Vagina (tissue), 2 donors: ENCODE data around the gene PCDHGC3.

ENCODE experiments used
- CTCF ChIP-seq, 3 experiments: fragments of 450-650 bp in 2 of 3; fragments of 200-600 bp in 1 of 3; sonication (generic) in 1 of 3; IDR thresholded peaks; one replicate each; pipeline ENCODE4 v1.5.1; 2017 to 2019; ENCODE audit warnings: antibody characterized with exemption in 3 of 3, mild to moderate bottlenecking in 2 of 3, moderate library complexity in 2 of 3
- POLR2A ChIP-seq, 2 donors: fragments of 450-650 bp; IDR thresholded peaks; one replicate each; pipeline ENCODE4 v1.6.1; 2017; ENCODE audit warnings: antibody characterized with exemption in 2 of 2, mild to moderate bottlenecking in 2 of 2, moderate library complexity in 2 of 2
- POLR2AphosphoS5 ChIP-seq, 2 donors: sonication (generic); formaldehyde crosslinking; IDR thresholded peaks; one replicate each; pipeline ENCODE4 v1.9.0; 2017; ENCODE audit warnings: antibody characterized with exemption in 2 of 2, mild to moderate bottlenecking in 2 of 2, low read depth in 1 of 2; ENCODE audit not compliant: insufficient read depth in 1 of 2

DNA sequence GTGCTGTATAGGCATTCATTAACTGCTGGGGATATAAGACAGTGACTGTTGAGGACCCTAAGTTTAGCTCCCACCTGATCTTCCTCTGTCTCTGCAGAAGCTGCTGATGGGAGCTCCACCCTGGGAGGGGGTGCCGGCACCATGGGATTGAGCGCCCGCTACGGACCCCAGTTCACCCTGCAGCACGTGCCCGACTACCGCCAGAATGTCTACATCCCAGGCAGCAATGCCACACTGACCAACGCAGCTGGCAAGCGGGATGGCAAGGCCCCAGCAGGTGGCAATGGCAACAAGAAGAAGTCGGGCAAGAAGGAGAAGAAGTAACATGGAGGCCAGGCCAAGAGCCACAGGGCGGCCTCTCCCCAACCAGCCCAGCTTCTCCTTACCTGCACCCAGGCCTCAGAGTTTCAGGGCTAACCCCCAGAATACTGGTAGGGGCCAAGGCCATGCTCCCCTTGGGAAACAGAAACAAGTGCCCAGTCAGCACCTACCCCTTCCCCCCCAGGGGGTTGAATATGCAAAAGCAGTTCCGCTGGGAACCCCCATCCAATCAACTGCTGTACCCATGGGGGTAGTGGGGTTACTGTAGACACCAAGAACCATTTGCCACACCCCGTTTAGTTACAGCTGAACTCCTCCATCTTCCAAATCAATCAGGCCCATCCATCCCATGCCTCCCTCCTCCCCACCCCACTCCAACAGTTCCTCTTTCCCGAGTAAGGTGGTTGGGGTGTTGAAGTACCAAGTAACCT is 35.3 kb downstream of the PCDHGC3 start:
- TF ChIP-seq CTCF (IDR thresholded peaks at IDR 0.05) (no peak), POLR2AphosphoS5 (IDR thresholded peaks at IDR 0.05; ENCODE audit: insufficient read depth in 1 of 2, low read depth in 1 of 2) (no peak), POLR2A (IDR thresholded peaks at IDR 0.05) (no peak)
